Measurements from ENCODE around the gene EPM2A. TPM values are rescaled to one million over a fixed set of nuclear protein-coding genes. Genes with fewer than 3 reads are reported as not detected.

Gene EPM2A
- total RNA-seq, 1 experiment from 2014 or later: 6.4 TPM

DNA sequence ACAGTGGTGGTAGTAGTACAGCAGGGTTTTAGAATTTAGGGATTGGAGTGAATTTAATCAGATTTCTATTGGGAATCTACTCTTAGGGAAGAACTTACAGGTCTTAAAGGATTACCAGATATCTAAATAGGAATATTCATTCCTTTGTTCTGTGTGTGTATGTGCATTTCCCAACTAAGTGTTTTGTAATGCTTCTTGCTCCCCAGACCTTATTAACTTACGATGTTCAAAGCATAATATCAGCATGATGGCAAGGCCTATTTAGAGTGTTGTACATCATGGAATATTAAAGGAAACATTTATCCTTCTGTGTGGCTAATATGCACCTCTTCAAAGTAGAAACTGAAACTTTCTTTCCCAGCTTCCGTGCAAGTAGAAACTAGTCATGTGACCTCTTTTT lies 133.9 kb downstream of the EPM2A start:
- DNase-seq (ENCODE audit: low read depth, low spot score) (no peak), ATAC-seq (no peak)
- Histone ChIP-seq H2AFZ (ENCODE audit: low read depth, low read length, poor library complexity, severe bottlenecking) (no peak overlapping the region), H3K4me3 (replicated peaks in 1 of 2; ENCODE audit: low read depth in 1 of 2, low read length in 2 of 2) (no peak overlapping the region), H3K9me3 (ENCODE audit: control insufficient read depth in 1 of 2, insufficient read depth in 1 of 2, low read depth in 1 of 2, low read length in 2 of 2) (no peaks in the 10 kb centered on the region), H4K20me1 (ENCODE audit: insufficient read depth) (no peaks in the 10 kb centered on the region), H3K4me2 (ENCODE audit: low read length) (no peak overlapping the region), H3K79me2 (ENCODE audit: insufficient read depth, low read length) (no peaks in the 10 kb centered on the region), H3K27me3 (ENCODE audit: insufficient read depth, low read length) (no peaks in the 10 kb centered on the region), H3K9ac (ENCODE audit: low read length) (no peak overlapping the region), H3K9me2 (ENCODE audit: insufficient read depth) (0 out of 2 replicates have a peak, but pooled peaks cover under 1% of the 10 kb centered on the region), H3K27ac (ENCODE audit: low read depth, low read length) (no peak overlapping the region), H3K4me1 (ENCODE audit: control insufficient read depth in 1 of 2, insufficient read depth in 2 of 2, low read length in 2 of 2) (no peaks in the 10 kb centered on the region), H3K36me3 (ENCODE audit: control insufficient read depth in 1 of 2, insufficient read depth in 2 of 2, low read length in 2 of 2) (no peaks in the 10 kb centered on the region)
- ChIA-PET CTCF (no interaction called here), POLR2A (no interaction called here), RAD21 (ENCODE audit: low non-redundant PET in 1 of 2, low total read pairs in 2 of 2, uncharacterized antibody in 2 of 2, unreplicated experiment in 2 of 2) (no interaction called here)
- intact Hi-C loops (cut with micrococcal nuclease): no loop called here
- TF ChIP-seq ELF1 (IDR thresholded peaks at IDR 0.05; ENCODE audit: borderline replicate concordance, low read depth) (no peak), CEBPB (IDR thresholded peaks at IDR 0.05; ENCODE audit: low read depth) (no peak), YY1 (IDR thresholded peaks at IDR 0.05; ENCODE audit: extremely low read depth, insufficient replicate concordance, low read depth, low read length) (no peak), SIN3A (IDR thresholded peaks at IDR 0.05; ENCODE audit: low read depth) (no peak), SP1 (IDR thresholded peaks at IDR 0.05; ENCODE audit: low read depth) (no peak), ZFX (IDR thresholded peaks at IDR 0.05) (no peak), EGR1 (IDR thresholded peaks at IDR 0.05; ENCODE audit: low read depth) (no peak), REST (IDR thresholded peaks at IDR 0.05; ENCODE audit: low read depth) (no peak), EZH2 (IDR thresholded peaks at IDR 0.05) (no peak), ZNF274 (IDR thresholded peaks at IDR 0.05; ENCODE audit: low read depth, low read length) (no peak), RAD21 (IDR thresholded peaks at IDR 0.05; ENCODE audit: low read depth) (no peak), POLR2A (IDR thresholded peaks at IDR 0.05; ENCODE audit: borderline replicate concordance, extremely low read depth, insufficient read depth, insufficient read length) (no peak), POLR2AphosphoS5 (IDR thresholded peaks at IDR 0.05; ENCODE audit: low read depth, low read length) (no peak), CBX3 (IDR thresholded peaks at IDR 0.05; ENCODE audit: low read depth) (no peak)
- TF ChIP-seq, protein P1, sequence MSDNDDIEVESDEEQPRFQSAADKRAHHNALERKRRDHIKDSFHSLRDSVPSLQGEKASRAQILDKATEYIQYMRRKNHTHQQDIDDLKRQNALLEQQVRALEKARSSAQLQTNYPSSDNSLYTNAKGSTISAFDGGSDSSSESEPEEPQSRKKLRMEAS (IDR thresholded peaks at IDR 0.05): no peak
- no TSS peak for BruUV-seq (replicated peaks)
